ENCODE results near the gene OLFM1. TPM values are rescaled to one million over a fixed set of nuclear protein-coding genes. Genes with fewer than 3 reads are reported as not detected.

OLFM1 gene
- total RNA-seq, 1 donor from 2014 or later = not detected

- H3K4me3 Mint-ChIP-seq = no peak overlapping the region
- no peak for TF ChIP-seq CTCF (IDR thresholded peaks at IDR 0.05)
Measured at GRCh38 chr9:135074354-135075233, 12.9 kb upstream of the OLFM1 start.

DNA sequence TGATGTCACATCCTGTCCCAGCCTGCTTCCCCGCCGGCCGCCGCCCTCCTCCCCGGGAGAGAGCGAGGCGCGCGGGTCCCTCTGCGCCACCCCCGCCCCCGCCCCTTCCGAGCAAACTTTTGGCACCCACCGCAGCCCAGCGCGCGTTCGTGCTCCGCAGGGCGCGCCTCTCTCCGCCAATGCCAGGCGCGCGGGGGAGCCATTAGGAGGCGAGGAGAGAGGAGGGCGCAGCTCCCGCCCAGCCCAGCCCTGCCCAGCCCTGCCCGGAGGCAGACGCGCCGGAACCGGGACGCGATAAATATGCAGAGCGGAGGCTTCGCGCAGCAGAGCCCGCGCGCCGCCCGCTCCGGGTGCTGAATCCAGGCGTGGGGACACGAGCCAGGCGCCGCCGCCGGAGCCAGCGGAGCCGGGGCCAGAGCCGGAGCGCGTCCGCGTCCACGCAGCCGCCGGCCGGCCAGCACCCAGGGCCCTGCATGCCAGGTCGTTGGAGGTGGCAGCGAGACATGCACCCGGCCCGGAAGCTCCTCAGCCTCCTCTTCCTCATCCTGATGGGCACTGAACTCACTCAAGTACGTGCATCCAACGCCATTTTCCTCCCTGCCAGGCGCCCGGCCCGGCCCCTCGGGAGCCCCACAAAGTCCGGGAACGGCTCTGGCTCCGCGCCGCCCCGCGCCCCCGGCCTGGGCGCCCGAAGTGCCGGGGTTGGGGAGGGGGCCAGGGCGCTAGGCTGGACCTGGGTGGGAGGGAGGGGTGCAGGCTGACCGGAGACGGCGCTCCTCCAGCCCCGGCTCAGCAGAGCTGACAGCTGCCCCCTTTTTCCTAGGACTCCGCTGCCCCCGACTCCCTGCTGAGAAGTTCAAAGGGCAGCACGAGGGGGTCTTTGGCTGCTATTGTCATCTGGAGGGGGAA, 12.0 kb upstream of the OLFM1 start:
- no peak for ATAC-seq (ENCODE audit: low read depth)
- no peak for DNase-seq
- TF ChIP-seq CTCF (IDR thresholded peaks at IDR 0.05) = no peak
- Mint-ChIP-seq H3K36me3 (ENCODE audit: low read depth) (no peaks in the 10 kb centered on the region), H3K27ac (no peak overlapping the region), H3K4me1 (no peaks in the 10 kb centered on the region), H3K9me3 (no peaks in the 10 kb centered on the region), H3K4me3 (no peak overlapping the region), H3K27me3 (peaks cover 46% of the 10 kb centered on the region)
- CTCF ChIA-PET = no interaction called here
- POLR2A ChIA-PET = interaction anchor here (0.6 kb wide), 1 partner anchor 146 kb away, joined by 3 read pairs; no protein-coding TSS in a partner anchor
- intact Hi-C loops (cut with micrococcal nuclease) = no loop called here

More at GRCh38 chr9:135074354-135075233, 12.9 kb upstream of the OLFM1 start:
- peaks cover 48% of the 10 kb centered on the region for H3K27me3 Mint-ChIP-seq
- ChIA-PET CTCF (no interaction called here), POLR2A (no interaction called here)
- no peaks in the 10 kb centered on the region for H3K9me3 Mint-ChIP-seq
- no peaks in the 10 kb centered on the region for H3K4me1 Mint-ChIP-seq
- H3K36me3 Mint-ChIP-seq (ENCODE audit: low read depth) = no peaks in the 10 kb centered on the region
- DNase-seq (peak; percentile 9), ATAC-seq (ENCODE audit: low read depth) (no peak)
- no peak overlapping the region for H3K27ac Mint-ChIP-seq
- intact Hi-C loops (cut with micrococcal nuclease) = no loop called here

DNA sequence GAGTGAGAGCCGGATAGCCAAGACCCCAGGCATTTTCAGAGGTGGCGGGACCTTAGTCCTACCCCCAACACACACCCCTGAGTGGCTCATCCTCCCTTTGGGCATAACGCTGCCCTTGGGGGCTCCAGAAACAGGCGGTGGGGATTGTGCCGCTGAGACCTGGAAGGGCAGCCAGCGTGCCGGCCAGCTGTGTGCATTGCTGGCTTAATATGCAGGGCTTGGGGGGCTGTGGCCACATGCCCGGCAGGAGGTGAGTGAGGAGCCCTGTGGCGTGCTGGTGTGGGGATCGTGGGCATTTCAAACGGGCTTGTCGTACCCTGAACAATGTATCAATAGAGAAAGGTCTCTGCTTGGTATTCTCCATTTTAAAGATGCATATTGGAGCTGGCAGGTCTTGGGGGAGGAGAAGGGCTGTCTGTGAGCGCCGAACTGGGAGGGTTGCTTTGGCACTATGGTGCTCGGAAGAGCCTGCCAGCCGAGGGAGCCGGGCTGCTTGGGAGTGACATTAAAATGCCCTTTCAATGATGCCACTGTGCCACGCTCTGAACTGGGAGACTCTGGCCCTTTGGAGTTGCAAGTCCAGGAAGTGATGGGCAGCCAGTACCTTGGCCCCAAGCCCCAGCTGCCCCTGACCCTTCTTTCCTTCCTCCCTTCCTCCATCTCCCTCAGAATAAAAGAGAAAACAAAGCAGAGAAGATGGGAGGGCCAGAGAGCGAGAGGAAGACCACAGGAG, 11.2 kb upstream of the OLFM1 start:
- POLR2A ChIA-PET = no interaction called here
- intact Hi-C loops (cut with micrococcal nuclease) = no loop called here
- peaks cover 46% of the 10 kb centered on the region for H3K27me3 Mint-ChIP-seq

DNA sequence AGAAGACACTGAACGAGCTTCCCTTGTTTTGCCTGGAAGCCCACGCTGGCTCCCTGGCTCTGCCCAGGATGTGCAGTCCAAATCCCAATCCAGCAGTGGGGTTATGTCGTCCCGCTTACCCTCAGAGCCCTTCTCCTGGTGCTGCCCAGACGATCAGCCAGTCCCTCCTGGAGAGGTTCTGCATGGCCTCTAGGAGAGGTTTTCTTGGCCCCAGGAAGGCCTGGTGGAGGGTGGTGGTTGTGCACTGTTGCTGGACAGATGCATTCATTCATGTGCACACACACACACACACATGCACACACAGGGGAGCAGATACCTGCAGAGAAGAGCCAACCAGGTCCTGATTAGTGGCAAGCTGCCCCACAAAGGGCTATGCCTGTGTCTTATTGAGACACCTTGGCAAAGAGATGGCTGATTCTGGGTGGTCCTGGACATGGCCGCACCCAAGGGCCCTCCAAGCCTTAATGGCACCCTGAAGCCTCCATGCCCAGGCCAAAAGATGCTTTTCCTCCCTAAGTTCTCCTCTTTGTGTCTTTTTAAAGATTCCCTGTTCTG, 10.5 kb upstream of the OLFM1 start:
- H3K4me1 Mint-ChIP-seq = no peaks in the 10 kb centered on the region
- DNase-seq (no peak), ATAC-seq (ENCODE audit: low read depth) (no peak)
- ChIA-PET POLR2A (no interaction called here), CTCF (no interaction called here)
- H3K27ac Mint-ChIP-seq = no peak overlapping the region
- H3K4me3 Mint-ChIP-seq = no peak overlapping the region
- H3K27me3 Mint-ChIP-seq = peaks cover 46% of the 10 kb centered on the region
- no peaks in the 10 kb centered on the region for H3K36me3 Mint-ChIP-seq (ENCODE audit: low read depth)
- intact Hi-C loops (cut with micrococcal nuclease) = no loop called here
- no peaks in the 10 kb centered on the region for H3K9me3 Mint-ChIP-seq
- no peak for TF ChIP-seq CTCF (IDR thresholded peaks at IDR 0.05)

More for the DNA sequence above, 11.2 kb upstream of the OLFM1 start:
- TF ChIP-seq CTCF (IDR thresholded peaks at IDR 0.05) = no peak
- CTCF ChIA-PET = no interaction called here
- Mint-ChIP-seq H3K4me3 (no peak overlapping the region), H3K4me1 (no peaks in the 10 kb centered on the region), H3K27ac (no peak overlapping the region), H3K36me3 (ENCODE audit: low read depth) (no peaks in the 10 kb centered on the region), H3K9me3 (no peaks in the 10 kb centered on the region)
- peak; percentile 4 for DNase-seq
- no peak for ATAC-seq (ENCODE audit: low read depth)

Measured in activated B cell treated with CpG ODN at 0.5 μM for 24 hours (primary cell).